HFFc6 (cell line): ENCODE results near the gene IFNK. TPM values are rescaled to one million over a fixed set of nuclear protein-coding genes. Genes with fewer than 3 reads are reported as not detected.

ENCODE experiments used
- DNase-seq: peaks from one replicate; pipeline ENCODE4 v3.0.0-alpha.2; 2018
- H3K27ac Mint-ChIP-seq: 2 replicates; pipeline ENCODE4 v1.8.0; 2020; ENCODE audit warnings: mild to moderate bottlenecking, mixed read lengths
- H3K27me3 Mint-ChIP-seq: 2 replicates; pipeline ENCODE4 v1.8.0; 2021; ENCODE audit warnings: mild to moderate bottlenecking, moderate library complexity, mixed read lengths; ENCODE audit not compliant: insufficient read depth
- H3K36me3 Mint-ChIP-seq: 2 replicates; pipeline ENCODE4 v1.8.0; 2021; ENCODE audit warnings: low read depth, mixed read lengths
- H3K4me1 Mint-ChIP-seq: 2 replicates; pipeline ENCODE4 v1.8.0; 2020; ENCODE audit warnings: low read depth, mixed read lengths
- H3K4me3 Mint-ChIP-seq: 2 replicates; pipeline ENCODE4 v1.8.0; 2020; ENCODE audit warnings: mild to moderate bottlenecking, moderate library complexity, mixed read lengths
- H3K9me3 Mint-ChIP-seq: 2 replicates; pipeline ENCODE4 v1.8.0; 2020; ENCODE audit warnings: mild to moderate bottlenecking, mixed read lengths
- long read RNA-seq: library from polyadenylated mRNA; unstranded; transcript quantifications from one replicate; pipeline ENCODE4 v2.0.0, GENCODE V29; 2019
- total RNA-seq, 6 experiments: library from RNA; stranded (reverse); fragmentation: NEBNext Ultra II Directional; extraction: Animal tissue kit (Norgen Biotek cat#: 25700); gene quantifications; 2 replicates in 1 of 6; 3 replicates in 5 of 6; pipeline ENCODE4 v1.2.3, GENCODE V29; 2021
- TF ChIP-seq, protein P1 (sequence below): fragments of 200-600 bp; sonication (generic); IDR thresholded peaks from 2 replicates; pipeline ENCODE4 v1.5.0; 2021; ENCODE audit warnings: antibody characterized with exemption, mild to moderate bottlenecking

The IFNK gene
- not detected for total RNA-seq
- long read RNA-seq = 0 reads

GRCh38 chr9:27524236-27524635 is at the start of gene IFNK:
Gene IFNK (plus strand): TSS chr9:27524290. CDS start chr9:27524337, 47 bp downstream.
- peaks cover 18% of the 10 kb centered on the region; the same call in 1 of the 2 replicates for H3K4me1 Mint-ChIP-seq
- no peak for DNase-seq
- H3K36me3 Mint-ChIP-seq = no peaks in the 10 kb centered on the region
- TF ChIP-seq, protein P1, sequence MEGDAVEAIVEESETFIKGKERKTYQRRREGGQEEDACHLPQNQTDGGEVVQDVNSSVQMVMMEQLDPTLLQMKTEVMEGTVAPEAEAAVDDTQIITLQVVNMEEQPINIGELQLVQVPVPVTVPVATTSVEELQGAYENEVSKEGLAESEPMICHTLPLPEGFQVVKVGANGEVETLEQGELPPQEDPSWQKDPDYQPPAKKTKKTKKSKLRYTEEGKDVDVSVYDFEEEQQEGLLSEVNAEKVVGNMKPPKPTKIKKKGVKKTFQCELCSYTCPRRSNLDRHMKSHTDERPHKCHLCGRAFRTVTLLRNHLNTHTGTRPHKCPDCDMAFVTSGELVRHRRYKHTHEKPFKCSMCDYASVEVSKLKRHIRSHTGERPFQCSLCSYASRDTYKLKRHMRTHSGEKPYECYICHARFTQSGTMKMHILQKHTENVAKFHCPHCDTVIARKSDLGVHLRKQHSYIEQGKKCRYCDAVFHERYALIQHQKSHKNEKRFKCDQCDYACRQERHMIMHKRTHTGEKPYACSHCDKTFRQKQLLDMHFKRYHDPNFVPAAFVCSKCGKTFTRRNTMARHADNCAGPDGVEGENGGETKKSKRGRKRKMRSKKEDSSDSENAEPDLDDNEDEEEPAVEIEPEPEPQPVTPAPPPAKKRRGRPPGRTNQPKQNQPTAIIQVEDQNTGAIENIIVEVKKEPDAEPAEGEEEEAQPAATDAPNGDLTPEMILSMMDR = no peak
- H3K27me3 Mint-ChIP-seq = peaks cover 27% of the 10 kb centered on the region
- H3K9me3 Mint-ChIP-seq = no peaks in the 10 kb centered on the region
- H3K4me3 Mint-ChIP-seq = no peak within 1 kb of the TSS
- H3K27ac Mint-ChIP-seq = no peak within 1 kb of the TSS

GRCh38 chr9:27474305-27474704 is 49.8 kb upstream of the IFNK start:
- H3K27ac Mint-ChIP-seq = no peak overlapping the region
- H3K36me3 Mint-ChIP-seq = no peaks in the 10 kb centered on the region
- H3K9me3 Mint-ChIP-seq = no peaks in the 10 kb centered on the region
- DNase-seq = no peak
- no peak overlapping the region for H3K4me3 Mint-ChIP-seq
- H3K4me1 Mint-ChIP-seq = no peaks in the 10 kb centered on the region
- peaks cover 8% of the 10 kb centered on the region for H3K27me3 Mint-ChIP-seq
- TF ChIP-seq, protein P1 = no peak

GRCh38 chr9:27475057-27475595 is 49.0 kb upstream of the IFNK start:
- H3K4me1 Mint-ChIP-seq = no peaks in the 10 kb centered on the region
- H3K27ac Mint-ChIP-seq = no peak overlapping the region
- no peak overlapping the region for H3K4me3 Mint-ChIP-seq
- H3K9me3 Mint-ChIP-seq = no peaks in the 10 kb centered on the region
- H3K36me3 Mint-ChIP-seq = no peaks in the 10 kb centered on the region
- TF ChIP-seq, protein P1 = no peak
- no peak for DNase-seq
- H3K27me3 Mint-ChIP-seq = peaks cover 8% of the 10 kb centered on the region

DNA sequence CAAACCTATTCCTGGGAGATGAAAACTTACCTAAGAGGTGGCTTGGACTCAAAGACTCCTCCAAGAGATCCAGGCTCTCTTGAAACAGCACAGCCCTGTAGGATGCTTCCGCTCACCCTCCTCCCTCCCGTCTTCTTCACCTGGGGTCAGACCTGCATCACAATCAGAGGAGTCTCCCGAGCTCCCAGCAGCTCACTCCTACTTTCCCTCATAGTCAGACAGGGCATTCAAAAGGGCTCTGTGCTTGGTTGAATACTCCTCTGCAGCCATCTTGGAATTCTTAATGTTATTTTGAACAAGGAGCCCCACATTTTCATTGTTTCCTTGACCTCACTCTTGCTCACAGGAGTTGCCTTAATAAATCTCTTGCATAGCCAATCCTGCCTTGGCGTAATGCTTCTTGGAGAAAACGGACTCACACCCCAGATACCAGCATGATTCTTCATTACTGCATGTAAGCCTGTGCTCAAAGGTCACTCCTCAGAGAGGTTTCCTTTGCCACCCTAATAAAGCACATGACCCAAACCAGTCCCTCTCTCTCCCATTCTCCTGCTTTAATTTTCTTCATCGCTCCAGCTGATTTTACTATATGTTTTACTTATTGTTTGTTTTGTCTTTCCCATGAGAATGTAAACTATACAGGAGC is 47.1 kb upstream of the IFNK start:
- Mint-ChIP-seq H3K9me3 (no peaks in the 10 kb centered on the region), H3K36me3 (no peaks in the 10 kb centered on the region), H3K4me1 (no peaks in the 10 kb centered on the region), H3K27ac (no peak overlapping the region), H3K4me3 (no peak overlapping the region), H3K27me3 (peaks cover 8% of the 10 kb centered on the region)
- DNase-seq = no peak
- TF ChIP-seq, protein P1 = no peak

GRCh38 chr9:27478322-27478721 is 45.8 kb upstream of the IFNK start:
- Mint-ChIP-seq H3K4me3 (no peak overlapping the region), H3K27me3 (peaks cover 8% of the 10 kb centered on the region), H3K27ac (no peak overlapping the region), H3K36me3 (no peaks in the 10 kb centered on the region), H3K9me3 (no peaks in the 10 kb centered on the region), H3K4me1 (no peaks in the 10 kb centered on the region)
- TF ChIP-seq, protein P1 = no peak
- DNase-seq = no peak
